ENCODE data around the gene NXPH2.

NXPH2 gene

DNA sequence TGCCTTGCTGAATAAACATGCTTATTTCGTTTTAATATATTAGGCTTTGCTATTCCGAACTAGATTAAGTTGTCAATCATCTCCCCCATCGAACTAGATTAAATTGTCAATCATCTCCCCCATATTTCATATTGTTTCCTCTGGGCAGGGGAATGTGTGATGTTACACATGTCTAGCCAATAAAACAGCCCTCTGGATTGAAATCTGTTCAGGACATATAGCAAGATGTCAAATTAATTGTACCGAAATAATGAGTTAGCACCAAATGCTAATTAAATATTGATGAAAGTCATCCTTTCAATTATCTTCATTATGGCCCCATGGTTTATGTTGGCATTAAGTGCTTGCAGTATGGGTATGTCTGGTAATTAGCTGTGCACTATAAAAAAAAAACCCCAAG is 143.1 kb downstream of the NXPH2 start:
- no peak for DNase-seq (ENCODE audit: low read depth, low spot score)

DNA sequence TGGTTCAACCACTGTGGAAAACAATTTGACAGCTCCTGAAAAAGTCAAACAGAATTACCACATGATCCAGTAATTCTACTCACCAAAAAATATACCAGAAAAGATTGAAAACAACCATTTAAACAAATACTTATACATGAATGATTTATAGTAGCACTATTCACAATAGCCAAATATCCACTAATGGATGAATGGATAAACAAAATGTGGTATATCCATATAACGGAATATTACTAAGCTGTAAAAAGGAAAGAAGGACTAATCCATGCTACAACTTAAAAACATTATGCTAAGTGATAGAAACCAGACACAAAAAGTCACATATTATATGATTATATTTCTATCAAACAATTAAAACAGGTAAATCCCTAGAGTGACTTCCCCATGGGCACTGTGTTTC is 147.1 kb downstream of the NXPH2 start:
- DNase-seq (ENCODE audit: low read depth, low spot score) = no peak

DNA sequence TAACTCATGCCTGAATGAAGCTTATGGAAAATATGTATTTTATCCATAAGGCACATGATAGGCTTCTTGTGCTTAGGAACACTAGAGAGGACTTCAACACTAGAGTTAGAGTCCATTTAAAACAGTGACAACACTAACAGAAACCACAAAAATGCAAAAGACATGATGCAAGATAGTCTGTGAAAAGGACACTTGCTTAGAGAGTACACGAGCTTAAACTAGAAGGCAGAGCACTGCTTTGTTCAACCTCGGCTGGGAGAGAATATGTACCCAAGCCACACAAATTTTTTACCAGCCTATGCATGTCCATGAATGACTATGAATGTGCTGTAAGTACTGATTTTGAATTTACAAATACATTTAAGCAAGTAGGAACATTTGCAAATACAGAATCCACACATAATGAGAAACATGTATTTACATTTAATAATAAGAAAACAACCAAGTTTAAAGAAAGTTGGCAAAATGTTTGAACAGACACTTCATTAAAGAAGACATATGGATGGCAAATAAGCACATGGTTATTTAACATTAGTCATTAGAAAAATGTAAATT is 148.0 kb downstream of the NXPH2 start:
- no peak for DNase-seq (ENCODE audit: low read depth, low spot score)

DNA sequence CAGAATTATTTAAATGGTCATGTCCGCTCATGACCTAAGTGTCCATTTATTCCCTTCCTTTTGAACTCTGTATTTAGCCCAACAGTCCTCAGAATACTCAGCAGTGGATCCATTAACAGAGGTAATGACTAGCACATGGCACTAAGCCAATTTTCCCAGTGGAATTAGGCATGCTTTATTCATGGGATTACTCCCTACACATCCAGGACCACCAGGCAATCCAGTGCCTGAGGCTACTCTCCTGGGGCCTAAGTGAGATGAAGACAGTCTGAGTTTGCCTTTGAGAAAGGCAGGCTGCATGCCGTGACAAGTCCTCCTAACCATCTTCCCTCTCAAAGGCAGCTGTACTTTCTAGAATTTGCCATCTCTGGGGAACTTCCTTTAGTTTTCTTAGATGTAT is 150.0 kb downstream of the NXPH2 start:
- DNase-seq (ENCODE audit: low read depth, low spot score) = no peak

DNA sequence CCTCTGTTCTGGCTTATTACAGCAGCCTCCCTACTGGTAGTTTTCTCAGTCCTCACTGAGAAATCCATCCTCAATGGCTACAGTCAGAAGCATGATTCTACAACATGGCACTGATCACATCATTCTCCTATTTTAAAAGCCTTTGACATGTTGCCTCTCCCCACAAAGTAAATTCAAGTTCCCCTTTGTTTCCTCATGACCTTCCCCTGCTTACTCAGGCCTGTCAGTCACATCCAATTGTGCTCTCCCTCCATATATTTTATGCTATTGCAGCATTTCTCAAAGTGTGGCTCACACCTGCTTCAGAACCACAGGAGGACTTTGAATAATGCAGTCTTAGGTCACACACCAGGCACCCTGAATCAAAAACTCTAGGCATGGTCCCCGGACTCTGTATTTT is 154.0 kb downstream of the NXPH2 start:
- no peak for DNase-seq (ENCODE audit: low read depth, low spot score)

DNA sequence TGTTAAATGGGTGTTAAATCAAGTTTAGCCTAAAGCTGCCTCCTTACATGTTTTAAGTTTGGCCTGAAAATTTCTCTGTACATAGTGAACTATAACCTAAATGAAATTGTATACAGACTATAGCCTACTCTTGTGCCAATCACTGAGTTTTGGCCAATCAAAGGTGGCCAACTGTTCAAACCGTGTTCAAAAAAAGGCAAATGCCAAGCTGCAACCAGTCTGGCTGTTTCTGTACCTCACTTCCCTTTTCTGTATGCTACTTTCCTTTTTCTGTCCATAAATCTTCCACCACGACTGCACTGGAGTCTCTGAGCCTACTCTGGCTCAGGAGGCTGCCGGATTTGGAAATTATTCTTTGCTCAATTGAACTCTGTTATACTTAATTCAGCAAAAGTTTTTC is 157.6 kb downstream of the NXPH2 start:
- no peak for DNase-seq (ENCODE audit: low read depth, low spot score)

DNA sequence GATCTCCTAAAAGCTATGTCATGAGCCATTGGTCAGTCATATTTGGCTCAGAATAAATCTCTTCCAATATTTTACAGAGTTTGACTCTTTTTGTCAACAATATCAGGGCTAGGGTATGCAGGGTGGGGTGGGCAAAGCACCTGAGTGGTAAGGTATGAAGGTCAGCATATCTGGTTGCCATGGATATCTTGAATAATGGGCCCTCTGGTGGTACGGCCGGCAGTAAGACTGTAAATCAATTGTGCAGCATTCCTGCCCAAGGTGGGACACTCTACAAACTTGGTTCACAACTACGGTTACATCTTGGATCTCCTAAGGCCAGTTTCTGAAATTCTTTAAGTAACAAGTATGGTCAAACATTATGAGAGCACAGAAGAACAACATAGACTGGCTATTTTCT is 159.1 kb downstream of the NXPH2 start:
- no peak for DNase-seq (ENCODE audit: low read depth, low spot score)

DNA sequence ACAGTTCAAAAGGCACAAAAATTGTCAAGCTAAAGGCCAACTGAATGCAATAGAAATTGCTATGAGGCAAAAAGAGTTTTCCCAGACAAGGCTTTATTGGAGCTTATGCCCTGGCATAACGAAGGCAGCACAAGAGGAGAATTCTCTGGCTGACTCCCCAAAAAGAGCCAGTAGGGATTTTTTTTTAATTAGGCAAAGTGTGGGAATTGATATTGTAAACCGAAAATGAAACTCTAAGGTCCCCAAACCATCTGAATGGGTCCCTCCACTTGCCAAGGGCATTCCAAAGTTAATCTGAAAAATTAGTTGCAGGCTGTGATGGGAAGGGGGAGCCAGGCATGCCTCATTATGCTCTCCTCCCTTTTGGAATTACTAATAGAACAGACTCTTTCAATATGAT is 159.8 kb downstream of the NXPH2 start:
- DNase-seq (ENCODE audit: low read depth, low spot score) = no peak
